HL-60 (cell line): ENCODE measurements around the gene CTBP2.

ENCODE experiments used
- CTCF ChIP-seq: IDR thresholded peaks from one replicate; pipeline ENCODE4 v1.5.1; 2011; ENCODE audit warnings: low read length, control low read depth, inconsistent platforms; ENCODE audit not compliant: insufficient read depth
- GABPA ChIP-seq: IDR thresholded peaks from 2 replicates; pipeline ENCODE4 v1.6.1; 2012; ENCODE audit warnings: low read depth

- TF ChIP-seq CTCF (no peak), GABPA (no peak)
These were observed 206.9 kb downstream of the CTBP2 start for GRCh38 chr10:124953421-124953820.
